GM12878 (cell line): ENCODE measurements around the gene RAD51B. TPM values are rescaled to one million over a fixed set of nuclear protein-coding genes. Genes with fewer than 3 reads are reported as not detected.

Experiments used
- ATAC-seq: fragments of 200-7000 bp; cut with Tn5 transposase; 3 replicates; pipeline ENCODE4 v1.9.1; 2020; ENCODE audit warnings: mild to moderate bottlenecking, moderate library complexity
- BruUV-seq: library from RNA; stranded (reverse); fragments of 400-500 nt; replicated peaks from 2 replicates; lab custom pipeline; 2021; lab: Mats Ljungman, UMichigan
- CTCF ChIA-PET: fragments of 300-600 bp; sonication (Branson Sonifier 250); formaldehyde crosslinking; extraction: SDS; loops from one replicate; lab custom pipeline; 2021; ENCODE audit warnings: inconsistent platforms; lab: Yijun Ruan, JAX
- POLR2A ChIA-PET: fragments of 350-600 bp; formaldehyde crosslinking; extraction: SDS; loops from one replicate; lab custom pipeline; 2021; ENCODE audit warnings: inconsistent platforms; lab: Charles Lee
- RAD21 ChIA-PET: fragments of 300-600 bp; sonication (Branson Sonifier 250); formaldehyde crosslinking; loops from one replicate; lab custom pipeline; 2023; ENCODE audit warnings: antibody characterized with exemption; ENCODE audit not compliant: unreplicated experiment; lab: Charles Lee
- SMC1A ChIA-PET: fragments of 300-600 bp; sonication (Branson Sonifier 250); formaldehyde crosslinking; loops from one replicate; lab custom pipeline; 2023; ENCODE audit not compliant: unreplicated experiment, uncharacterized antibody; lab: Charles Lee
- DNase-seq: peaks from one replicate; pipeline ENCODE4 v3.0.0-alpha.2; 2011; ENCODE audit warnings: low read depth, low spot score
- FAIRE-seq: peaks from 3 replicates; lab custom pipeline; 2011; peaks lifted over from hg19 to GRCh38; lab: Jason Lieb, UNC
- H2AFZ ChIP-seq: 2 replicates; pipeline ENCODE4 v1.6.0; 2011; ENCODE audit warnings: low read depth, low read length, control low read depth; ENCODE audit not compliant: control insufficient read depth
- H3K27ac ChIP-seq: 2 replicates; pipeline ENCODE4 v1.5.1; 2011; ENCODE audit warnings: control low read depth; ENCODE audit not compliant: control insufficient read depth, insufficient read depth
- H3K27me3 ChIP-seq, 2 experiments: replicated peaks in 1 of 2; 2 replicates each; pipeline versions ENCODE4 v1.6.0 to v1.6.1; 2011; ENCODE audit warnings: low read length in 1 of 2; ENCODE audit not compliant: control insufficient read depth in 2 of 2, insufficient read depth in 2 of 2
- H3K36me3 ChIP-seq, 2 experiments: 2 replicates each; pipeline ENCODE4 v1.5.1; 2011; ENCODE audit warnings: low read length in 1 of 2; ENCODE audit not compliant: control insufficient read depth in 2 of 2, insufficient read depth in 2 of 2
- H3K4me1 ChIP-seq: 2 replicates; pipeline ENCODE4 v1.6.1; 2011; ENCODE audit warnings: mild to moderate bottlenecking, low read length, moderate library complexity, mixed read lengths; ENCODE audit not compliant: control insufficient read depth, insufficient read depth
- H3K4me2 ChIP-seq: 2 replicates; pipeline ENCODE4 v1.6.0; 2011; ENCODE audit warnings: control low read depth; ENCODE audit not compliant: control insufficient read depth, insufficient read depth
- H3K4me3 ChIP-seq: fragments of 200-600 bp; sonication (generic); 2 replicates; pipeline ENCODE4 v1.5.1; 2016
- H3K79me2 ChIP-seq: 2 replicates; pipeline ENCODE4 v1.6.0; 2011; ENCODE audit warnings: low read length; ENCODE audit not compliant: control insufficient read depth, insufficient read depth
- H3K9ac ChIP-seq: 2 replicates; pipeline ENCODE4 v1.8.0; 2011; ENCODE audit warnings: low read length, control low read depth, mixed read lengths; ENCODE audit not compliant: control insufficient read depth, insufficient read depth
- H3K9me3 ChIP-seq: replicated peaks from 3 replicates; pipeline ENCODE4 v1.5.1; 2011; ENCODE audit warnings: mild to moderate bottlenecking, low read length; ENCODE audit not compliant: control insufficient read depth, insufficient read depth
- H4K20me1 ChIP-seq: 2 replicates; pipeline ENCODE4 v1.6.0; 2011; ENCODE audit not compliant: control insufficient read depth, insufficient read depth
- BACH1 ChIP-seq: fragments of 450-650 bp; IDR thresholded peaks from 2 replicates; pipeline ENCODE4 v1.6.1; 2017; ENCODE audit warnings: mild to moderate bottlenecking, borderline replicate concordance
- EP300 ChIP-seq, 2 experiments: fragments of 150-350 bp in 1 of 2; IDR thresholded peaks; 2 replicates each; pipeline ENCODE4 v1.6.1; 2011 to 2012; ENCODE audit warnings: low read depth in 2 of 2, low read length in 2 of 2, borderline replicate concordance in 1 of 2, improper control_type of control experiment in 1 of 2, inconsistent platforms in 1 of 2; ENCODE audit not compliant: control insufficient read depth in 1 of 2
- FOXM1 ChIP-seq: IDR thresholded peaks from 2 replicates; pipeline ENCODE4 v1.6.1; 2012; ENCODE audit warnings: low read depth, mild to moderate bottlenecking, inconsistent platforms, low read length, moderate library complexity
- HDAC2 ChIP-seq: fragments of 200-600 bp; sonication (generic); IDR thresholded peaks from 2 replicates; pipeline ENCODE4 v1.6.1; 2017
- MXI1 ChIP-seq: fragments of 150-350 bp; IDR thresholded peaks from 2 replicates; pipeline ENCODE4 v1.6.1; 2011; ENCODE audit warnings: low read depth, mild to moderate bottlenecking, inconsistent platforms, low read length, improper control_type of control experiment
- TCF3 ChIP-seq: IDR thresholded peaks from 2 replicates; pipeline ENCODE4 v1.6.1; 2012; ENCODE audit warnings: low read depth, mild to moderate bottlenecking, low read length, borderline replicate concordance; ENCODE audit not compliant: insufficient read depth
- ZNF24 ChIP-seq: fragments of 450-650 bp; IDR thresholded peaks from 2 replicates; pipeline ENCODE4 v1.6.1; 2017; ENCODE audit warnings: antibody characterized with exemption, mild to moderate bottlenecking
- WGBS: methylation state at CpG from one replicate; pipeline ENCODE4 v1.1.6; 2016; ENCODE audit warnings: low lambda C conversion rate; ENCODE audit not compliant: insufficient replicate concordance, insufficient coverage; ENCODE audit errors: missing lambda C conversion rate; 5-methylcytosine and 5-hydroxymethylcytosine counted together
- in situ Hi-C: fragments of 300-500 bp; cut with MboI; formaldehyde crosslinking; loops from 9 replicates; pipeline ENCODE4 v1.14.3; 2018; ENCODE audit warnings: mixed read lengths
- intact Hi-C: fragments of 100-400 bp; cut with micrococcal nuclease; formaldehyde crosslinking; loops from one replicate; pipeline ENCODE4 v1.14.2; 2022; ENCODE audit not compliant: unreplicated experiment
- polyA plus RNA-seq, 11 experiments: library from polyadenylated mRNA; depleted of rRNA in 4 of 11; unstranded in 6 of 11; stranded (reverse) in 5 of 11; fragments of >200 nt; fragmentation: Nextera tagmentation in 4 of 11; fragmentation: Illumina TruSeq in 1 of 11; extraction: Ambion mirVana in 4 of 11; extraction: Trizol in 1 of 11; gene quantifications; 1 replicate in 1 of 11; 2 replicates in 10 of 11; pipeline versions ENCODE4 v1.2.1 to v1.2.3, GENCODE V29; 2011 to 2016; ENCODE audit warnings: inconsistent platforms in 2 of 11, missing spikeins in 2 of 11, low read depth in 1 of 11
- total RNA-seq, 4 experiments: library from RNA; depleted of rRNA in 3 of 4; stranded (reverse); fragments of >200 nt in 3 of 4; fragmentation: Illumina TruSeq in 1 of 4; extraction: Trizol in 1 of 4; gene quantifications; 2 replicates each; pipeline versions ENCODE4 v1.2.1 to v1.2.3, GENCODE V29; 2013 to 2021
- TF ChIP-seq, protein P1 (sequence below): fragments of 150-350 bp; IDR thresholded peaks from 2 replicates; pipeline ENCODE4 v1.6.1; 2014; ENCODE audit warnings: mild to moderate bottlenecking, low read depth, low read length
- TF ChIP-seq, protein P2 (sequence below): fragments of 150-350 bp; IDR thresholded peaks from 2 replicates; pipeline ENCODE4 v1.6.1; 2016; ENCODE audit warnings: low read depth, low read length

The RAD51B gene
- total and polyA plus RNA-seq, 10 of the 15 experiments (the other 5 are each of a cell fraction or from before 2014, with no cell fraction given) = 9.8 to 26.8 (median 21.3) TPM

DNA sequence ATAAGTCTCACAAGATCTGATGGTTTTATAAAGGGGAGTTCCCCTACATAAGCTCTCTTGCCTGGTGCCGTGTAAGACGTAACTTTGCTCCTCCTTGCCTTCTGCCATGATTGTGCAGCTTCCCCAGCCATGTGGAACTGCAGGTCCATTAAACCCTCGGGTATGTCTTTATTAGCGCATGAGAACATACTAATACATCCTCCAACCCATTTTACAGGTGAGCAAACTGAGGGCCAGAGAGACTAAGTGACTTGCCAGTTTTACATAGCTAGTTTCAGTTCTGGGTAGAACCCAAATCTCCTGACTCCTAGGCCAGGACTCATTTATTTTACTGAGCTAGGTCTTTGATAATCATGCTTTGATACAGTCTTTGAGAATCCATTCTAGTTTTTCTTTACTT lies 406.9 kb downstream of the RAD51B start:
- H3K9ac ChIP-seq = no peak overlapping the region
- no peak for DNase-seq
- 81% methylated on average over 4 of the region's 4 CpGs for WGBS
- no TSS peak for BruUV-seq
- H2AFZ ChIP-seq = no peak overlapping the region
- ChIA-PET CTCF (interaction anchor here (0.6 to 0.7 kb wide), 2 partner anchors 23 to 57 kb away, joined by 3 read pairs; no protein-coding TSS in a partner anchor), POLR2A (interaction anchor here (0.7 kb wide), 1 partner anchor 391 kb away, joined by 3 read pairs; no protein-coding TSS in a partner anchor), SMC1A (interaction anchor here (1.0 to 1.5 kb wide), 3 partner anchors 14 to 389 kb away, joined by 3 to 5 read pairs (median 4); no protein-coding TSS in a partner anchor), RAD21 (interaction anchor here (0.9 kb wide), 1 partner anchor 13 kb away, joined by 3 read pairs; no protein-coding TSS in a partner anchor)
- no peaks in the 10 kb centered on the region for H3K79me2 ChIP-seq
- H3K36me3 ChIP-seq = no peaks in the 10 kb centered on the region
- TF ChIP-seq EP300 (IDR thresholded peaks at IDR 0.05; ENCODE audit: borderline replicate concordance in 1 of 2, control insufficient read depth in 1 of 2, low read depth in 2 of 2, low read length in 2 of 2) = no peak
- TF ChIP-seq, protein P1, sequence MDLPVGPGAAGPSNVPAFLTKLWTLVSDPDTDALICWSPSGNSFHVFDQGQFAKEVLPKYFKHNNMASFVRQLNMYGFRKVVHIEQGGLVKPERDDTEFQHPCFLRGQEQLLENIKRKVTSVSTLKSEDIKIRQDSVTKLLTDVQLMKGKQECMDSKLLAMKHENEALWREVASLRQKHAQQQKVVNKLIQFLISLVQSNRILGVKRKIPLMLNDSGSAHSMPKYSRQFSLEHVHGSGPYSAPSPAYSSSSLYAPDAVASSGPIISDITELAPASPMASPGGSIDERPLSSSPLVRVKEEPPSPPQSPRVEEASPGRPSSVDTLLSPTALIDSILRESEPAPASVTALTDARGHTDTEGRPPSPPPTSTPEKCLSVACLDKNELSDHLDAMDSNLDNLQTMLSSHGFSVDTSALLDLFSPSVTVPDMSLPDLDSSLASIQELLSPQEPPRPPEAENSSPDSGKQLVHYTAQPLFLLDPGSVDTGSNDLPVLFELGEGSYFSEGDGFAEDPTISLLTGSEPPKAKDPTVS = no peak
- TF ChIP-seq BACH1 = no peak
- TF ChIP-seq, protein P2, sequence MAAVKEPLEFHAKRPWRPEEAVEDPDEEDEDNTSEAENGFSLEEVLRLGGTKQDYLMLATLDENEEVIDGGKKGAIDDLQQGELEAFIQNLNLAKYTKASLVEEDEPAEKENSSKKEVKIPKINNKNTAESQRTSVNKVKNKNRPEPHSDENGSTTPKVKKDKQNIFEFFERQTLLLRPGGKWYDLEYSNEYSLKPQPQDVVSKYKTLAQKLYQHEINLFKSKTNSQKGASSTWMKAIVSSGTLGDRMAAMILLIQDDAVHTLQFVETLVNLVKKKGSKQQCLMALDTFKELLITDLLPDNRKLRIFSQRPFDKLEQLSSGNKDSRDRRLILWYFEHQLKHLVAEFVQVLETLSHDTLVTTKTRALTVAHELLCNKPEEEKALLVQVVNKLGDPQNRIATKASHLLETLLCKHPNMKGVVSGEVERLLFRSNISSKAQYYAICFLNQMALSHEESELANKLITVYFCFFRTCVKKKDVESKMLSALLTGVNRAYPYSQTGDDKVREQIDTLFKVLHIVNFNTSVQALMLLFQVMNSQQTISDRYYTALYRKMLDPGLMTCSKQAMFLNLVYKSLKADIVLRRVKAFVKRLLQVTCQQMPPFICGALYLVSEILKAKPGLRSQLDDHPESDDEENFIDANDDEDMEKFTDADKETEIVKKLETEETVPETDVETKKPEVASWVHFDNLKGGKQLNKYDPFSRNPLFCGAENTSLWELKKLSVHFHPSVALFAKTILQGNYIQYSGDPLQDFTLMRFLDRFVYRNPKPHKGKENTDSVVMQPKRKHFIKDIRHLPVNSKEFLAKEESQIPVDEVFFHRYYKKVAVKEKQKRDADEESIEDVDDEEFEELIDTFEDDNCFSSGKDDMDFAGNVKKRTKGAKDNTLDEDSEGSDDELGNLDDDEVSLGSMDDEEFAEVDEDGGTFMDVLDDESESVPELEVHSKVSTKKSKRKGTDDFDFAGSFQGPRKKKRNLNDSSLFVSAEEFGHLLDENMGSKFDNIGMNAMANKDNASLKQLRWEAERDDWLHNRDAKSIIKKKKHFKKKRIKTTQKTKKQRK = no peak
- TF ChIP-seq MXI1 = no peak
- no peak for TF ChIP-seq TCF3
- TF ChIP-seq HDAC2 = no peak
- TF ChIP-seq FOXM1 = no peak
- no peak for TF ChIP-seq ZNF24
- H3K27ac ChIP-seq = no peak overlapping the region
- H4K20me1 ChIP-seq = no peaks in the 10 kb centered on the region
- H3K4me3 ChIP-seq = no peak overlapping the region
- H3K4me2 ChIP-seq = no peak overlapping the region
- no peak for FAIRE-seq
- no peak for ATAC-seq
- H3K27me3 ChIP-seq = no peaks in the 10 kb centered on the region
- intact Hi-C loops (no loop called here), in situ Hi-C loops (no loop called here)
- H3K9me3 ChIP-seq = no peaks in the 10 kb centered on the region; the same call in 2 of the 3 replicates
- H3K4me1 ChIP-seq = no peaks in the 10 kb centered on the region
